GM21576 (cell line): ENCODE data around the gene C10orf71.

Source experiments
- ATAC-seq: cut with Tn5 transposase; IDR thresholded peaks from one replicate; pipeline ENCODE4 v1.9.1; 2021; ENCODE audit warnings: mild to moderate bottlenecking, moderate library complexity; ENCODE audit not compliant: unreplicated experiment

C10orf71 gene

GRCh38 chr10:49356181-49356580, 57.2 kb downstream of the C10orf71 start:
- ATAC-seq: no peak

- no peak for ATAC-seq
These were observed 58.0 kb downstream of the C10orf71 start for GRCh38 chr10:49356944-49357343.

- ATAC-seq: no peak
These were observed 58.9 kb downstream of the C10orf71 start for GRCh38 chr10:49357910-49358309.

- no peak for ATAC-seq
These were observed 60.6 kb downstream of the C10orf71 start for GRCh38 chr10:49359349-49360270.

GRCh38 chr10:49360271-49361177, 61.6 kb downstream of the C10orf71 start:
- ATAC-seq: no peak

- no peak for ATAC-seq
These were observed 62.2 kb downstream of the C10orf71 start for GRCh38 chr10:49361178-49361554.

- ATAC-seq: no peak
These were observed 63.0 kb downstream of the C10orf71 start for GRCh38 chr10:49361735-49362568.

GRCh38 chr10:49362596-49363260, 63.8 kb downstream of the C10orf71 start:
- ATAC-seq: peak; percentile 96

- no peak for ATAC-seq
These were observed 64.5 kb downstream of the C10orf71 start for GRCh38 chr10:49363309-49364031.

- no peak for ATAC-seq
These were observed 65.1 kb downstream of the C10orf71 start for GRCh38 chr10:49364051-49364450.

- no peak for ATAC-seq
These were observed 65.8 kb downstream of the C10orf71 start for GRCh38 chr10:49364747-49365146.

- ATAC-seq: no peak
These were observed 66.3 kb downstream of the C10orf71 start for GRCh38 chr10:49365275-49365674.

- ATAC-seq: no peak
These were observed 66.9 kb downstream of the C10orf71 start for GRCh38 chr10:49365675-49366415.

GRCh38 chr10:49366460-49366859, 67.5 kb downstream of the C10orf71 start:
- ATAC-seq: no peak

GRCh38 chr10:49367600-49367999, 68.6 kb downstream of the C10orf71 start:
- ATAC-seq: no peak

- no peak for ATAC-seq
These were observed 69.3 kb downstream of the C10orf71 start for GRCh38 chr10:49368256-49368655.

GRCh38 chr10:49369216-49370162, 70.5 kb downstream of the C10orf71 start:
- no peak for ATAC-seq
